Stimulated activated CD4-positive, alpha-beta T cell treated with anti-CD3 and anti-CD28 coated beads, Interleukin-12 subunit alpha, Interleukin-12 subunit beta, amount 100 ng/mL, for 4 hours (primary cell): ENCODE measurements around the gene ACTR3.

ENCODE experiments used
- DNase-seq: peaks from one replicate; pipeline ENCODE4 v3.0.0-alpha.2; 2020

ACTR3 gene

GRCh38 chr2:113966832-113967231, 76.9 kb downstream of the ACTR3 start:
- DNase-seq: no peak

GRCh38 chr2:113967272-113967671, 77.4 kb downstream of the ACTR3 start:
- DNase-seq: no peak

- no peak for DNase-seq
Observed at GRCh38 chr2:113972766-113973165, 82.9 kb downstream of the ACTR3 start.

- DNase-seq: no peak
Observed at GRCh38 chr2:113973810-113974209, 83.9 kb downstream of the ACTR3 start.

- no peak for DNase-seq
Observed at GRCh38 chr2:113974727-113975126, 84.8 kb downstream of the ACTR3 start.

- no peak for DNase-seq
Observed at GRCh38 chr2:113976277-113976928, 86.5 kb downstream of the ACTR3 start.

- no peak for DNase-seq
Observed at GRCh38 chr2:113977060-113977659, 87.3 kb downstream of the ACTR3 start.

GRCh38 chr2:113977660-113978523, 88.0 kb downstream of the ACTR3 start:
- no peak for DNase-seq

GRCh38 chr2:113978524-113979190, 88.8 kb downstream of the ACTR3 start:
- DNase-seq: no peak

GRCh38 chr2:113979191-113980128, 89.6 kb downstream of the ACTR3 start:
- DNase-seq: peak; percentile 48

- DNase-seq: no peak
Observed at GRCh38 chr2:113980946-113981345, 91.1 kb downstream of the ACTR3 start.

GRCh38 chr2:113981404-113982134, 91.7 kb downstream of the ACTR3 start:
- DNase-seq: no peak

GRCh38 chr2:113985554-113986397, 95.9 kb downstream of the ACTR3 start:
- no peak for DNase-seq

- DNase-seq: no peak
Observed at GRCh38 chr2:113986762-113987290, 96.9 kb downstream of the ACTR3 start.

GRCh38 chr2:113992090-113992489, 102.2 kb downstream of the ACTR3 start:
- no peak for DNase-seq

GRCh38 chr2:113996671-113997594, 107.0 kb downstream of the ACTR3 start:
- DNase-seq: no peak

GRCh38 chr2:114001152-114001551, 111.3 kb downstream of the ACTR3 start:
- no peak for DNase-seq

GRCh38 chr2:114001937-114002336, 112.0 kb downstream of the ACTR3 start:
- no peak for DNase-seq
